KMS-11 (cell line): ENCODE results near the gene RETREG1.

ENCODE experiments used
- H2AFZ ChIP-seq: fragments of 200-600 bp; sonication (generic); 2 replicates; pipeline ENCODE4 v1.6.1; 2016; ENCODE audit warnings: antibody characterized with exemption, mixed run types, low read depth
- H3K27ac ChIP-seq: fragments of 200-600 bp; sonication (generic); 2 replicates; pipeline ENCODE4 v1.6.1; 2016; ENCODE audit warnings: mild to moderate bottlenecking, mixed run types
- H3K27me3 ChIP-seq: fragments of 200-600 bp; sonication (generic); 2 replicates; pipeline ENCODE4 v1.6.1; 2017; ENCODE audit warnings: mild to moderate bottlenecking, low read depth, mixed run types, moderate library complexity; ENCODE audit not compliant: insufficient read depth
- H3K36me3 ChIP-seq: fragments of 200-600 bp; sonication (generic); 2 replicates; pipeline ENCODE4 v1.6.1; 2017; ENCODE audit warnings: mild to moderate bottlenecking, mixed run types; ENCODE audit not compliant: insufficient read depth
- H3K4me1 ChIP-seq: fragments of 200-600 bp; sonication (generic); 2 replicates; pipeline ENCODE4 v1.6.1; 2016; ENCODE audit warnings: mild to moderate bottlenecking, low read depth, mixed run types; ENCODE audit not compliant: poor library complexity, severe bottlenecking
- H3K4me2 ChIP-seq: fragments of 200-600 bp; sonication (generic); 2 replicates; pipeline ENCODE4 v1.7.0; 2016; ENCODE audit warnings: mild to moderate bottlenecking, mixed run types
- H3K4me3 ChIP-seq: fragments of 200-600 bp; sonication (generic); IDR thresholded peaks from 2 replicates; pipeline ENCODE4 v1.6.1; 2017; ENCODE audit warnings: low read depth, low read length, mixed read lengths; ENCODE audit not compliant: insufficient read depth
- H3K79me2 ChIP-seq: fragments of 200-600 bp; sonication (generic); 2 replicates; pipeline ENCODE4 v1.6.1; 2016; ENCODE audit warnings: low read depth, mixed run types; ENCODE audit not compliant: insufficient read depth
- H3K9ac ChIP-seq: fragments of 200-600 bp; sonication (generic); 2 replicates; pipeline ENCODE4 v1.6.1; 2016; ENCODE audit warnings: mild to moderate bottlenecking, mixed run types
- H4K20me1 ChIP-seq: fragments of 200-600 bp; sonication (generic); 2 replicates; pipeline ENCODE4 v1.6.1; 2016; ENCODE audit warnings: mild to moderate bottlenecking, mixed run types; ENCODE audit not compliant: insufficient read depth
- CTCF ChIP-seq: fragments of 200-600 bp; sonication (generic); conservative IDR thresholded peaks from 2 replicates; pipeline ENCODE4 v1.6.1; 2017; ENCODE audit warnings: low read depth, mild to moderate bottlenecking, antibody characterized with exemption, low read length, moderate library complexity, mixed read lengths

The RETREG1 gene

GRCh38 chr5:16597946-16598694, 18.7 kb downstream of the RETREG1 start:
- no peak overlapping the region for H3K27ac ChIP-seq
- H3K79me2 ChIP-seq = no peaks in the 10 kb centered on the region
- no peaks in the 10 kb centered on the region for H3K27me3 ChIP-seq
- H2AFZ ChIP-seq = no peak overlapping the region
- H3K36me3 ChIP-seq = no peaks in the 10 kb centered on the region
- H3K4me1 ChIP-seq = no peaks in the 10 kb centered on the region
- no peak overlapping the region for H3K4me3 ChIP-seq
- H4K20me1 ChIP-seq = no peaks in the 10 kb centered on the region
- H3K4me2 ChIP-seq = no peak overlapping the region
- no peak overlapping the region for H3K9ac ChIP-seq
- no peak for TF ChIP-seq CTCF

- Histone ChIP-seq H3K36me3 (no peaks in the 10 kb centered on the region), H2AFZ (no peak overlapping the region), H3K27ac (no peak overlapping the region), H3K79me2 (no peaks in the 10 kb centered on the region), H3K4me3 (no peak overlapping the region), H3K4me1 (no peaks in the 10 kb centered on the region), H3K4me2 (no peak overlapping the region), H4K20me1 (no peaks in the 10 kb centered on the region), H3K27me3 (no peaks in the 10 kb centered on the region), H3K9ac (no peak overlapping the region)
- no peak for TF ChIP-seq CTCF
Measured at GRCh38 chr5:16596581-16596940, 20.2 kb downstream of the RETREG1 start.

GRCh38 chr5:16595881-16596580, 20.8 kb downstream of the RETREG1 start:
- Histone ChIP-seq H3K4me1 (no peaks in the 10 kb centered on the region), H3K9ac (no peak overlapping the region), H3K4me3 (no peak overlapping the region), H3K27me3 (no peaks in the 10 kb centered on the region), H3K4me2 (no peak overlapping the region), H2AFZ (no peak overlapping the region), H3K79me2 (no peaks in the 10 kb centered on the region), H4K20me1 (no peaks in the 10 kb centered on the region), H3K27ac (no peak overlapping the region), H3K36me3 (no peaks in the 10 kb centered on the region)
- TF ChIP-seq CTCF = no peak

GRCh38 chr5:16593628-16594027, 23.2 kb downstream of the RETREG1 start:
- Histone ChIP-seq H3K27me3 (no peaks in the 10 kb centered on the region), H3K9ac (no peak overlapping the region), H3K4me2 (no peak overlapping the region), H4K20me1 (no peaks in the 10 kb centered on the region), H3K4me1 (no peaks in the 10 kb centered on the region), H2AFZ (no peak overlapping the region), H3K4me3 (no peak overlapping the region), H3K79me2 (no peaks in the 10 kb centered on the region), H3K36me3 (no peaks in the 10 kb centered on the region), H3K27ac (no peak overlapping the region)
- no peak for TF ChIP-seq CTCF
